GM18873 (cell line): ENCODE measurements around the gene COL5A1.

Source experiments
- ATAC-seq: cut with Tn5 transposase; IDR thresholded peaks from one replicate; pipeline ENCODE4 v1.9.1; 2021; ENCODE audit warnings: mild to moderate bottlenecking, moderate library complexity, moderate number of reproducible peaks; ENCODE audit not compliant: unreplicated experiment, low FRiP score

Gene COL5A1

GRCh38 chr9:134804871-134805270, 163.3 kb downstream of the COL5A1 start:
- ATAC-seq = no peak

- ATAC-seq = no peak
Measured at GRCh38 chr9:134807716-134808446, 166.3 kb downstream of the COL5A1 start.

DNA sequence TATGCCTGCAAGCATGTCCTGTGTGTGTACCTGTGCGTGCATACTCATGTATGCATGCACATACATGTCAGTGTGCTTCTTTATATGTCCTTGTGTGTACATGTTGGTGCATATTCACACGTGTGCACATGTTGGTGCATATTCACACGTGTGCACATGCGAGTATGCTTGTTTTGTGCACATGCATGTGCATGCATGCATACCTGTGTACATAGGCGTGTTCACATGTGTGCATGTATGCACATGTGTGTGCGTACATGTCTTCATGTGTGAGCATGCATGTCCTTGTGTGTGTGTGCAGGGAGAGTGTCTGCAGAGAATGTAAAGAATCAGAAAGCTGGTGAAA, 166.8 kb downstream of the COL5A1 start:
- no peak for ATAC-seq

DNA sequence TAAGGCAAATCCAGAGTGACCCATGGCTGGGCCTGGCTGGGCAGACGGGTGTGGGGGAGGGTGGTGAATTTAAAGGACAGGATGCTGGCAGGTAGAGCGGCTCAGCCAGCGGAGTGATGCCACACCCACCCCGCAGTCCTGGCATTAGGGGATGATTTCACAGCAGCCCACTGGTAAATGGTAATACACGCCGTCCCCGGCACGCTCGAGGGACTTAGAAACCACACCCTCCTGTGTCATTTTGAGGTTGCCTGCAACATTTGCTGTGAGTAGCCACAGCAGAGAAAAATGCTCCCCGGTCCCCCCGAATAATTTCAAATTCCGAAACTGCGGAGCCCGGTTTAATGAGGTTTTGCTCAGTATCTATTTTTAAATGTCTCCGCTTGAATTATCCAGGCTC, 167.7 kb downstream of the COL5A1 start:
- no peak for ATAC-seq

GRCh38 chr9:134809826-134810225, 168.2 kb downstream of the COL5A1 start:
- no peak for ATAC-seq

GRCh38 chr9:134811079-134811672, 169.6 kb downstream of the COL5A1 start:
- ATAC-seq = no peak

- ATAC-seq = no peak
Measured at GRCh38 chr9:134811673-134812342, 170.2 kb downstream of the COL5A1 start.

DNA sequence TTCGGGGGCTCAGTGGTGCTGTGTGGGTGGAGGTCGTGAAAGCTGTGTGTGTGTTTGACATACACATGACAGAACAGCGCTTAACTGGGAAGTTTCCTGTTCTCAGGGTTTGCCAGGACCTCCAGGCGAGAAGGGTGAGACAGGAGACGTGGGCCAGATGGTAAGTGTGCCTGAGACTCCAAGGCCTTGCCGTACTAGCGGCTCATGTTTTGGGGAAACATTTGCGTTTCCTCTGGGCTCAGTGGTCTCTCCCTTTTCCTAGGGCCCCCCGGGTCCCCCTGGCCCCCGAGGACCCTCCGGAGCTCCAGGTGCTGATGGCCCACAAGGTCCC, 170.7 kb downstream of the COL5A1 start:
- no peak for ATAC-seq

DNA sequence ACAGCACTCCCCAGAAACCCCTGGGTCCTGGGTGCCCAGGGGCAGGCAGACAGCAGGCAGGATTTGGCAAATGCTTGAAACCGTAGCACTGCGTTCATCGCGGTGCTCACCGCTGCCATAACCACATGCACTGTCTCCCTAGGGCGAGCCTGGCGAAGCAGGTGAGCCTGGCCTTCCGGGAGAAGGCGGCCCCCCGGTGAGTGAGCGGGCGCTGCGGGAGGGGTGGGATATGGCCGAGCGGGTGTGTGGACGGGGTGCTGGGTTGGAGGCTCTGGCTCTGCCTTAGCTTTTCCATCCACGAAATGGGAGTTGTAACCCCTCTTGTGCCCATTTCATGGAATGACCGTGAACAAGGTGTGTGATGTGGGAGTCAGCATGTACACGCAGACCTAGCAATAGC, 172.2 kb downstream of the COL5A1 start:
- ATAC-seq = no peak

GRCh38 chr9:134814598-134815215, 173.1 kb downstream of the COL5A1 start:
- ATAC-seq = no peak

DNA sequence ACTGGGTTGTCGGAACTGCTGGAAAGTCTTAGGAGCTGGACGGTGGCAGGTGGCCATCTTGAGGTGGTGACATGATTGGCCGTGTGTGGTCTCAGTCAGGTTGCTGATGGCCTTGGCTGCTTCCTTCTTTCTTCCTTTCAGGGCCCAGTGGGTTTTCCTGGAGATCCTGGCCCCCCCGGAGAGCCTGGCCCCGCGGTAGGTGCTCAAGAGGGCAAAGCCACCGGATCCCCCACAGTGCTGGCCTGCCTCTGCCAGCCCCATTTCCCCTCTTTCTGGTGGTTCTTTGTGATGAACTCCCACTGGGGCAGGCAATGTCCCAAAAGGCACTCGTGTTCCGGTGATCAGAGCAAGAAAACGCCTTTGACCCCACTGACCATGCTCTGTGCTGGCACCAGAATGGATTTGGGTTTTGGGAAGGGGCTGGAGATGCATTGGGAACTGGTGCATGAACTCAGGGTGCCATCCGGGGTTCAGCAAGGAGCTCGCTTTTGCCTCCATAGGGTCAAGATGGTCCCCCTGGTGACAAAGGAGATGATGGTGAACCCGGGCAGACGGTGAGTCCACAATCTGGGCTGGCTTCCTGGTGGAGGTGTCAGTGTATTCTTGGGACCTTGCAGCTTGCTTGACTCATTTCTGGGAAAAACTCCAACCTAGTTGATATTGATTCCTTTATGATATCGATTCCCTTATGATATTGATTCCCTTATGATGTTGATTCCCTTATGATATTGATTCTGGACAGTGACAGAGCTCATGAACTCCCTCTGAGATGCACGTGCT, 174.0 kb downstream of the COL5A1 start:
- ATAC-seq = no peak

DNA sequence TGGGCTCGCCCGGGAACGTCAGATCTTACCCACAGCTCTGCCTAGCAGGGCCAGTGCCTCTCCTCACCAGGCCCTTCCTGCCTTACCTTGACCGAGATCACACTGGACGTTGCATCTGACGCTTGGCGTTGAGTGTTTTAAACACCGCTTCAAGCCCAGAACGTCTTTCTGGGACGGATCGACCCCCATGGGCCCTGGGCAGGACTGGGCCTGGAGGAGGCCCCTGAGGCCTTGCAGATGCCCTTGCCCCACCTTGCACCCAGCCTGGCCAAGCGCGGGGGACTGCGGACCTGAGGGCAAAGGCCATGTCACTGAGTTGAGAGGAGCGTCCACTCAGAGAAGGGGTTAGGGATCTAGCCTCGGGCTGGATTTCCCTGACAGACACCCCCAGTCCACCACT, 174.7 kb downstream of the COL5A1 start:
- no peak for ATAC-seq

- no peak for ATAC-seq
Measured at GRCh38 chr9:134818000-134818568, 176.5 kb downstream of the COL5A1 start.

DNA sequence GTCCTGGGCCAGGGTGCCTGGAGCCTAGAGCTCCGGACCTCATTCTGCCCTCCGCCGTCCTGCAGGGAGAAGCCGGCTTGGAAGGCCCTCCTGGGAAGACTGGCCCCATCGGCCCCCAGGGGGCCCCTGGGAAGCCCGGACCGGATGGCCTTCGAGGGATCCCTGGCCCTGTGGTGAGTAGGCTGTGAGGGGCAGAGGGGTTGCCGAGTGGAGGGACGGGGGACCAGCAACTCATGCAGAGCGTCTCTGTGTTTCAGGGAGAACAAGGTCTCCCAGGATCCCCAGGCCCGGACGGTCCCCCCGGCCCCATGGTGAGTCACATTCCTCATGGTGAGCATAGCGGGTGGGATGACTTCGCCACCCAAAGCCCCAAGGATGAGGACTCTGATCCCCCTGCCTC, 177.0 kb downstream of the COL5A1 start:
- no peak for ATAC-seq

- ATAC-seq = no peak
Measured at GRCh38 chr9:134820901-134821300, 179.3 kb downstream of the COL5A1 start.

- no peak for ATAC-seq
Measured at GRCh38 chr9:134822541-134822940, 180.9 kb downstream of the COL5A1 start.

DNA sequence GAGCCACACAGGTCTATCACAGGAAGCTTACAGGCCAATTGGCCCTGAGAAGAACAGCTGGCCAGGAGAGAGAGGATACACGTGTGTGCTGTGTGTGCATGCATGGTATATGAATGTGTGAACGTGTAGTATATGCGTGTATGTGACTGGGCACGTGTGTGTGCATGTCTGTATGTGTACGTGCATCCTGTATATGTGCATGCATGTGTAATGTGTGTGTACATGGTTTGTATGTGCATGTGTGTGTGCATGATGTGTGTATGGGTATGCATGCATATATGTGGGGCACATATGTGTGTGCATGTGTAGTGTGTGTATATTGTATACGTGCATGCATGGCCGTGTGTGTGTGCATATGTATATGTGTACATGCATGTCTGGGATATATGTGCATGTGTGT, 182.0 kb downstream of the COL5A1 start:
- no peak for ATAC-seq

DNA sequence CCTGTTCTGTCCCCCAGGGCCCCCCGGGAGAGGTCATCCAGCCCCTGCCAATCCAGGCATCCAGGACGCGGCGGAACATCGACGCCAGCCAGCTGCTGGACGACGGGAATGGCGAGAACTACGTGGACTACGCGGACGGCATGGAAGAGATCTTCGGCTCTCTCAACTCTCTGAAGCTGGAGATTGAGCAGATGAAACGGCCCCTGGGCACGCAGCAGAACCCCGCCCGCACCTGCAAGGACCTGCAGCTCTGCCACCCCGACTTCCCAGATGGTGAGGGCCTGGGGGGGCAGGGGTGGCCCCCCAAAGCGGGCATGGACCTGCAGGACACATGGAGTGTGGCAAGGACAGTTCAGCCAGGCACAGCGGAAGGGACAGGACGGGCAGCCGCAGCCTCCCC, 183.0 kb downstream of the COL5A1 start:
- ATAC-seq = no peak

- ATAC-seq = no peak
Measured at GRCh38 chr9:134825025-134825424, 183.4 kb downstream of the COL5A1 start.
